K562 (cell line): Measurements from ENCODE around the gene BCAS2. TPM values are rescaled to one million over a fixed set of nuclear protein-coding genes. Genes with fewer than 3 reads are reported as not detected.

ENCODE experiments used
- ATAC-seq: fragments of 200-7000 bp; cut with Tn5 transposase; 3 replicates; pipeline ENCODE4 v1.9.1; 2020; ENCODE audit warnings: moderate library complexity
- BruUV-seq: library from RNA; stranded (reverse); fragments of 400-500 nt; replicated peaks from 2 replicates; lab custom pipeline; 2021; lab: Mats Ljungman, UMichigan
- CTCF ChIA-PET: fragments of 300-600 bp; formaldehyde crosslinking; extraction: SDS; loops from one replicate; lab custom pipeline; 2021; ENCODE audit warnings: low intra/inter-chr PET ratio; lab: Yijun Ruan, JAX
- POLR2A ChIA-PET: fragments of 300-600, 350-650 bp; sonication (Branson Sonifier 250); formaldehyde crosslinking; extraction: SDS; loops from one replicate; lab custom pipeline; 2021; ENCODE audit warnings: antibody characterized with exemption, inconsistent platforms; lab: Yijun Ruan, JAX
- DNase-seq, 4 experiments: peaks; one replicate each; pipeline versions ENCODE4 v3.0.0 to v3.0.0-alpha.2; 2011 to 2018; ENCODE audit warnings: low spot score in 3 of 4, mixed read lengths in 3 of 4; ENCODE audit errors: extremely low read depth in 1 of 4
- FAIRE-seq: peaks from 2 replicates; lab custom pipeline; 2011; peaks lifted over from hg19 to GRCh38; lab: Jason Lieb, UNC
- H2AFZ ChIP-seq: 2 replicates; pipeline ENCODE4 v1.6.0; 2011; ENCODE audit warnings: low read depth, low read length, control low read depth, inconsistent platforms
- H3K27ac ChIP-seq: fragments of 200-600 bp; 3 replicates; pipeline ENCODE4 v1.8.0; 2011; ENCODE audit warnings: low read depth, mild to moderate bottlenecking, control low read depth, inconsistent platforms, low read length, moderate library complexity, mixed read lengths; ENCODE audit errors: extremely low read depth
- H3K27me3 ChIP-seq, 2 experiments: fragments of 300-600 bp in 1 of 2; 2 replicates in 1 of 2; 3 replicates in 1 of 2; pipeline versions ENCODE4 v1.6.0 to v1.8.0; 2011; ENCODE audit warnings: inconsistent platforms in 2 of 2, low read length in 2 of 2, mild to moderate bottlenecking in 1 of 2, mixed read lengths in 1 of 2, moderate library complexity in 1 of 2; ENCODE audit not compliant: control insufficient read depth in 2 of 2, insufficient read depth in 2 of 2
- H3K36me3 ChIP-seq: fragments of 300-600 bp; 3 replicates; pipeline ENCODE4 v1.8.0; 2011; ENCODE audit warnings: mild to moderate bottlenecking, low read length, inconsistent platforms; ENCODE audit not compliant: control insufficient read depth, insufficient read depth
- H3K4me1 ChIP-seq, 2 experiments: fragments of 200-600 bp in 1 of 2; replicated peaks in 1 of 2; 2 replicates in 1 of 2; 3 replicates in 1 of 2; pipeline versions ENCODE4 v1.5.1 to v1.8.0; 2011; ENCODE audit warnings: inconsistent platforms in 2 of 2, low read length in 2 of 2, mild to moderate bottlenecking in 1 of 2, mixed read lengths in 1 of 2, moderate library complexity in 1 of 2; ENCODE audit not compliant: control insufficient read depth in 2 of 2, insufficient read depth in 2 of 2
- H3K4me2 ChIP-seq: 2 replicates; pipeline ENCODE4 v1.6.1; 2011; ENCODE audit warnings: low read length, control low read depth, inconsistent platforms, mixed read lengths; ENCODE audit not compliant: insufficient read depth
- H3K4me3 ChIP-seq: fragments of 200-600 bp; sonication (generic), shearing (Covaris generic); 2 replicates; pipeline ENCODE4 v1.5.1; 2016; ENCODE audit warnings: control low read depth, inconsistent platforms
- H3K79me2 ChIP-seq: fragments of 200-600 bp; 3 replicates; pipeline ENCODE4 v1.8.0; 2011; ENCODE audit warnings: low read length, inconsistent platforms; ENCODE audit not compliant: control insufficient read depth, insufficient read depth
- H3K9ac ChIP-seq, 2 experiments: 2 replicates each; pipeline versions ENCODE4 v1.6.0 to v1.6.1; 2011; ENCODE audit warnings: low read depth in 2 of 2, low read length in 2 of 2, control low read depth in 1 of 2, inconsistent platforms in 1 of 2, mild to moderate bottlenecking in 1 of 2, mixed read lengths in 1 of 2; ENCODE audit not compliant: insufficient read depth in 1 of 2
- H3K9me1 ChIP-seq: one replicate; pipeline ENCODE4 v1.6.0; 2011; ENCODE audit warnings: inconsistent platforms, mild to moderate bottlenecking, low read length, moderate library complexity; ENCODE audit not compliant: control insufficient read depth, insufficient read depth
- H3K9me3 ChIP-seq: replicated peaks from 2 replicates; pipeline ENCODE4 v1.5.1; 2011; ENCODE audit warnings: low read depth, low read length, inconsistent platforms; ENCODE audit not compliant: control insufficient read depth, insufficient read depth
- H4K20me1 ChIP-seq: replicated peaks from 2 replicates; pipeline ENCODE4 v1.6.1; 2011; ENCODE audit warnings: low read length, inconsistent platforms, mixed read lengths; ENCODE audit not compliant: control insufficient read depth, insufficient read depth
- SFPQ ChIP-seq: fragments of 200-400 bp; formaldehyde crosslinking; IDR thresholded peaks from 2 replicates; pipeline ENCODE4 v1.6.1; 2017; ENCODE audit warnings: mild to moderate bottlenecking, low read depth, low read length, moderate library complexity
- TEAD1 ChIP-seq, 2 experiments: fragments of 450-650 bp in 1 of 2; sonication (generic) in 1 of 2; formaldehyde crosslinking; IDR thresholded peaks; 2 replicates each; pipeline versions ENCODE4 v1.4.0 to v1.8.0; 2020 to 2022; ENCODE audit warnings: mild to moderate bottlenecking in 2 of 2, missing genetic modification reagents in 1 of 2
- ZNF586 ChIP-seq: fragments of 450-650 bp; formaldehyde crosslinking; conservative IDR thresholded peaks from 2 replicates; pipeline ENCODE4 v1.4.0; 2020; ENCODE audit warnings: mild to moderate bottlenecking, moderate library complexity
- WGBS: fragments of 100-300 bp; shearing (Covaris generic); methylation state at CpG from one replicate; pipeline ENCODE4 v1.1.6; 2016; ENCODE audit warnings: low coverage, mixed read lengths; ENCODE audit not compliant: insufficient coverage; ENCODE audit errors: missing lambda C conversion rate; 5-methylcytosine and 5-hydroxymethylcytosine counted together
- in situ Hi-C: fragments of 300-500 bp; cut with MboI; formaldehyde crosslinking; loops from 4 replicates; pipeline ENCODE4 v1.15.0; 2018; ENCODE audit warnings: inconsistent platforms, mixed read lengths
- intact Hi-C: fragments of 100-400 bp; cut with micrococcal nuclease; formaldehyde crosslinking; loops from 2 replicates; pipeline ENCODE4 v1.14.2; 2022
- polyA plus RNA-seq, 8 experiments: library from polyadenylated mRNA; depleted of rRNA in 4 of 8; stranded (reverse) in 5 of 8; unstranded in 3 of 8; fragments of >200 nt; fragmentation: Nextera tagmentation in 2 of 8; fragmentation: Illumina TruSeq in 1 of 8; extraction: Ambion mirVana in 2 of 8; extraction: Trizol in 1 of 8; gene quantifications; 2 replicates each; pipeline versions ENCODE4 v1.2.1 to v1.2.3, GENCODE V29; 2011 to 2014; ENCODE audit warnings: inconsistent platforms in 1 of 8, missing spikeins in 1 of 8
- total RNA-seq, 7 experiments: library from RNA; depleted of rRNA in 6 of 7; stranded (reverse); fragments of >200 nt in 6 of 7; fragmentation: Illumina TruSeq in 2 of 7; extraction: Trizol in 2 of 7; gene quantifications; 2 replicates each; pipeline versions ENCODE4 v1.2.1 to v1.2.3, GENCODE V29; 2011 to 2021; ENCODE audit warnings: low replicate concordance in 1 of 7
- TF ChIP-seq, protein P1 (sequence below), 3 experiments: IDR thresholded peaks in 2 of 3; conservative IDR thresholded peaks in 1 of 3; 2 replicates each; pipeline ENCODE4 v1.5.1; 2011 to 2012; ENCODE audit warnings: low read length in 3 of 3, mild to moderate bottlenecking in 3 of 3, control low read depth in 2 of 3, improper control_type of control experiment in 1 of 3, inconsistent platforms in 1 of 3, low read depth in 1 of 3, mixed read lengths in 1 of 3, moderate library complexity in 1 of 3; ENCODE audit not compliant: insufficient read depth in 2 of 3

Gene BCAS2
- total and polyA plus RNA-seq, 9 of the 15 experiments (the other 6 are each of a cell fraction or from before 2014, with no cell fraction given) = 59.3 to 183 (median 81.1) TPM

DNA sequence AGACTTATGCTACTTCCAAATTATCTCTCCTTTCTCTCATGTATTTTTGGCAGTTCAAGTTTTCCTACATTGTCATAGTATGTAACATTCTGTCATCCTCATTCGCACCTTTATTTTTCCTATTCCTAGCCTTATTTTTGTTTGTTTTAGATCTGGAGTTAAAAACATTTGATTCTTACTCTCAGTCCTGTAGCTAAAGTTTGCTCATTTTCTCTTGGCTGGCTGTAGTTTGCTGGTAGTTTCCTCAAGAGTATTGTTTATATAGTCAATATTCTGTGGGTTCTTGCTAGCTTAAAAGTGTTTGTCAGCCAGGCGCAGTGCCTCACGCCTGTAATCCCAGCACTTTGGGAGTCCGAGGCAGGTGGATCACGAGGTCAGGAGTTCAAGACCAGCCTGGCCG is 40.6 kb downstream of the BCAS2 start (continued):
- no peak for TF ChIP-seq SFPQ
- TF ChIP-seq, protein P1, sequence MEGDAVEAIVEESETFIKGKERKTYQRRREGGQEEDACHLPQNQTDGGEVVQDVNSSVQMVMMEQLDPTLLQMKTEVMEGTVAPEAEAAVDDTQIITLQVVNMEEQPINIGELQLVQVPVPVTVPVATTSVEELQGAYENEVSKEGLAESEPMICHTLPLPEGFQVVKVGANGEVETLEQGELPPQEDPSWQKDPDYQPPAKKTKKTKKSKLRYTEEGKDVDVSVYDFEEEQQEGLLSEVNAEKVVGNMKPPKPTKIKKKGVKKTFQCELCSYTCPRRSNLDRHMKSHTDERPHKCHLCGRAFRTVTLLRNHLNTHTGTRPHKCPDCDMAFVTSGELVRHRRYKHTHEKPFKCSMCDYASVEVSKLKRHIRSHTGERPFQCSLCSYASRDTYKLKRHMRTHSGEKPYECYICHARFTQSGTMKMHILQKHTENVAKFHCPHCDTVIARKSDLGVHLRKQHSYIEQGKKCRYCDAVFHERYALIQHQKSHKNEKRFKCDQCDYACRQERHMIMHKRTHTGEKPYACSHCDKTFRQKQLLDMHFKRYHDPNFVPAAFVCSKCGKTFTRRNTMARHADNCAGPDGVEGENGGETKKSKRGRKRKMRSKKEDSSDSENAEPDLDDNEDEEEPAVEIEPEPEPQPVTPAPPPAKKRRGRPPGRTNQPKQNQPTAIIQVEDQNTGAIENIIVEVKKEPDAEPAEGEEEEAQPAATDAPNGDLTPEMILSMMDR (IDR thresholded peaks at IDR 0.05 in 2 of 3, conservative IDR thresholded peaks at IDR 0.05 in 1 of 3; ENCODE audit: insufficient read depth in 2 of 3, low read depth in 1 of 3, low read length in 3 of 3) = no peak

GRCh38 chr1:114540272-114540671 is 41.1 kb downstream of the BCAS2 start:
- no peak overlapping the region for H3K4me2 ChIP-seq
- in situ Hi-C loops (no loop called here), intact Hi-C loops (no loop called here)
- no peaks in the 10 kb centered on the region for H3K9me1 ChIP-seq
- CTCF ChIA-PET = no interaction called here
- H3K27me3 ChIP-seq = no peaks in the 10 kb centered on the region
- DNase-seq (no peak), ATAC-seq (no peak), FAIRE-seq (no peak)
- no peak for TF ChIP-seq ZNF586
- TF ChIP-seq TEAD1 (CRISPR knock-in tag; IDR thresholded peaks at IDR 0.05) = 0 out of 4 replicates have a peak, but pooled peaks of 1 of the 2 experiments have one; percentile 49
- H3K4me1 ChIP-seq = no peaks in the 10 kb centered on the region
- H3K9me3 ChIP-seq = no peaks in the 10 kb centered on the region
- H3K79me2 ChIP-seq = no peaks in the 10 kb centered on the region
- H4K20me1 ChIP-seq = no peaks in the 10 kb centered on the region
- no peaks in the 10 kb centered on the region for H3K36me3 ChIP-seq
- no peak overlapping the region for H3K9ac ChIP-seq
- no peak overlapping the region for H3K4me3 ChIP-seq
- H3K27ac ChIP-seq = no peak overlapping the region
- POLR2A ChIA-PET = interaction anchor here (0.6 to 1.2 kb wide), 2 partner anchors 21 to 26 kb away, joined by 3 read pairs; no protein-coding TSS in a partner anchor
- BruUV-seq = no TSS peak
- 11% methylated on average over 3 of the region's 3 CpGs for whole genome bisulfite sequencing
- H2AFZ ChIP-seq = no peak overlapping the region
